IPS-20b (cell line): ENCODE measurements around the gene SUPV3L1.

ENCODE experiments used
- H3K27ac ChIP-seq: one replicate; pipeline ENCODE4 v1.5.1; 2013; ENCODE audit warnings: low read length
- H3K27me3 ChIP-seq: 2 replicates; pipeline ENCODE4 v1.6.1; 2013; ENCODE audit warnings: mild to moderate bottlenecking, low read length, inconsistent platforms; ENCODE audit not compliant: insufficient read depth
- H3K36me3 ChIP-seq: 2 replicates; pipeline ENCODE4 v1.6.1; 2013; ENCODE audit warnings: low read depth, mild to moderate bottlenecking, inconsistent platforms, low read length, moderate library complexity; ENCODE audit not compliant: insufficient read depth
- H3K4me1 ChIP-seq: 2 replicates; pipeline ENCODE4 v1.6.1; 2013; ENCODE audit warnings: mild to moderate bottlenecking, control low read depth, inconsistent platforms, low read length, moderate library complexity; ENCODE audit not compliant: insufficient read depth
- H3K4me3 ChIP-seq: 2 replicates; pipeline ENCODE4 v1.5.1; 2013; ENCODE audit warnings: mild to moderate bottlenecking, low read length, inconsistent platforms
- H3K9ac ChIP-seq: 2 replicates; pipeline ENCODE4 v1.6.1; 2013; ENCODE audit warnings: low read depth, mild to moderate bottlenecking, inconsistent platforms, low read length, moderate library complexity
- H3K9me3 ChIP-seq: 2 replicates; pipeline ENCODE4 v1.6.1; 2013; ENCODE audit warnings: mild to moderate bottlenecking, low read depth, low read length, inconsistent platforms; ENCODE audit not compliant: insufficient read depth

SUPV3L1 gene

DNA sequence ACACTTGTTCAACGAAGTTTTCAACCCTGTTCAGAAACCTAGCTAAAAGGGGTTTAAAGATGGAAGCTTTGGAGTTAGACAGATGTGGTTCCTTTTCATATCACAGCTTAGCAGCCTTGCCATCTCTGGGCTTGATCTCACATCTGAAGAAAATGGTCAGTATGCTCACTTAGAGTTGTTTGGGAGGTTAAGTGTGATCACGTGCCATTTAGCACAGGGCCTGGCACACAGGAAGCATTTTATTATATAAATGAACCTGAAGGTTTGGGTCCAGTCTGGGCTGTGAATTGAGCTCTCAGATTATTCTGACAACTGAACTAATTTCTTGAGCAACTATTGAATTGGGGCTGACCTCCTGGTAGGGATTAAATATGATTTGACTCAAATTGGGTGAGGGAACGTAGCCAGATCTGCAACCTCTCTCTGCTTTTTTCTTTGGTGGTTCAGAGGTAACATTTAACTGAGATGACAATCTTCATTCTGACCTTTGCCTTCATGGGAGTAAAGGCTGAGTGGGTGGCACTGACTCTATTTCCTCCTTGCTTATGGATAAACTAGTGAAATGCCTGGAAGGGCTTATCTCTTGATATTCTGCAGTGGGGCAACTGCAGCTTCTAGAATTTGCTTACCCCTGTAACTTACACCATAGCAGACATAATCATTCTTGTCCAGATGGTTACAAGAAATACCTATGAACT lies 29.9 kb downstream of the SUPV3L1 start:
- Histone ChIP-seq H3K4me1 (no peaks in the 10 kb centered on the region), H3K27ac (no peak overlapping the region), H3K9me3 (no peaks in the 10 kb centered on the region), H3K27me3 (no peaks in the 10 kb centered on the region), H3K9ac (no peak overlapping the region), H3K4me3 (no peak overlapping the region), H3K36me3 (peaks cover 41% of the 10 kb centered on the region)

DNA sequence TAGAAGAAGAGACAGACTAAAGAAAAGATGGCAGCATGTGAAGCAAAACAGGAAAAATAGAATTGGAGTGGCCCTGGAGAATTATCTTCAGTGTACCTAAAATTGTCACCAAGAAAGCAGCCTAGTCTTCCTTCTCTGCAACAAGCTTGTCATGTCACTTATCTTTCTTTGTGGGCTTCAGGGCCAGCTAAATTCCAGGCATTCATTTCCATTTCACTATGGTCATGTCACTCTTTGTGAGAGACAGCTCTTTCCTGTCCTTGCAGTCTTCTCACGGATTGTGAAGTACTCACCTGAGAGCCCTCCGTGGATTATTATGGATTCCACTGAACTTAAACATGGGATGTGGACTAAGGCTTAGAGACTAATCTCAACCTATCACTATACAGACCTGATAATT lies 31.1 kb downstream of the SUPV3L1 start:
- H3K4me1 ChIP-seq, result no peaks in the 10 kb centered on the region
- no peak overlapping the region for H3K9ac ChIP-seq
- H3K27me3 ChIP-seq, result no peaks in the 10 kb centered on the region
- H3K9me3 ChIP-seq, result no peaks in the 10 kb centered on the region
- H3K27ac ChIP-seq, result no peak overlapping the region
- H3K36me3 ChIP-seq, result peaks cover 32% of the 10 kb centered on the region
- no peak overlapping the region for H3K4me3 ChIP-seq

DNA sequence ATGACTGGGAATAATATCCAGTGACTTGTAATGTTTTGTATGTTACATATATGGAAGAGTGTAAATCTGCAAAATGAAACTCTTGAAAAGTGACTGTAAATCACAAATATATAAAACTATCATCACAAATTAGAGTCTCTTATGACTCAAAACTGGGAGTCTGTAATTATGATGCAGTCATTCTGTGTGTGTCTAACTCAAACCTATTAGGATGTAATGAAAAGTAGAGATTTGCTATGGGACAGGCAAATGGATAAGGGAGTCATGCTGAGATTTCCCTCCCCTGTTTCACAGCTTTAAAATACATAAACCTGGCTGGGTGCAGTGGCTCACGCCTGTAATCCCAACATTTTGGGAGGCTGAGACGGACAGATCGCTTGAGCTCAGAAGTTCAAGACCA lies 31.5 kb downstream of the SUPV3L1 start:
- H3K9ac ChIP-seq, result no peak overlapping the region
- no peaks in the 10 kb centered on the region for H3K4me1 ChIP-seq
- peaks cover 28% of the 10 kb centered on the region for H3K36me3 ChIP-seq
- no peak overlapping the region for H3K27ac ChIP-seq
- H3K27me3 ChIP-seq, result no peaks in the 10 kb centered on the region
- H3K4me3 ChIP-seq, result no peak overlapping the region
- no peaks in the 10 kb centered on the region for H3K9me3 ChIP-seq

DNA sequence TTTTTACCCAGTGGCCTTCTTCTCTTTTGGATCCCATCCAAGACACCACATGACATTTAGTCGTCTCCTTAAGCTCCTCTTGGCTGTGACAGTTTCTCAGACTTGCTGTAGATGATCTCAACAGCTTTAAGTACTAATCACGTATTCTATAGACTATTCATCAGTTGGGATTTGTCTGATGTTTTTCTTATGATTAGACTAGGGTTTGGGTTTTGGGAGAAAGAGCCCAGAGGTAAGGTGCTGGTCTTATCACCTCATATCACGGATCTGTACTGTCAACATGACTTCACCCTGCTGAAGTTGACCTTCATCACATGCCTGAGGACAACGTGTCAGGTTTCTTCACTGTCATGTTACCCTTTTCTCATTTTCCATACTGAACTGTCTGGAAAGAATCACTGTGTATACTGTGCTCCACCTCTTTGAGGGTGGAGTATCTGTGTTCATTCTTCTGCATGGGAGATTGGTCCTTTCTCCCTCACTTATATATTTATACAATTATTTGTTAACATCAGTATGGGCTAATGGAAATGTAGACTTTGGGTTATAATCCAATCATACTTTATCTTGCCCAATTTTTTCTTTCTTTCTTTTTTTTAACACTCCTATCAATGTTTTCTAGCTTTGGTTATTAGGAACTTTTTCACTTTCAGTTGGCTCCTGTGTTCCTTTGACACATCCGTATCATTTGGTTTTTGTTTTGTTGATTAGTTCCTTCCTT lies 33.7 kb downstream of the SUPV3L1 start:
- no peak overlapping the region for H3K27ac ChIP-seq
- no peaks in the 10 kb centered on the region for H3K9me3 ChIP-seq
- H3K36me3 ChIP-seq, result peaks cover 7% of the 10 kb centered on the region
- no peak overlapping the region for H3K9ac ChIP-seq
- no peaks in the 10 kb centered on the region for H3K4me1 ChIP-seq
- no peaks in the 10 kb centered on the region for H3K27me3 ChIP-seq
- no peak overlapping the region for H3K4me3 ChIP-seq

DNA sequence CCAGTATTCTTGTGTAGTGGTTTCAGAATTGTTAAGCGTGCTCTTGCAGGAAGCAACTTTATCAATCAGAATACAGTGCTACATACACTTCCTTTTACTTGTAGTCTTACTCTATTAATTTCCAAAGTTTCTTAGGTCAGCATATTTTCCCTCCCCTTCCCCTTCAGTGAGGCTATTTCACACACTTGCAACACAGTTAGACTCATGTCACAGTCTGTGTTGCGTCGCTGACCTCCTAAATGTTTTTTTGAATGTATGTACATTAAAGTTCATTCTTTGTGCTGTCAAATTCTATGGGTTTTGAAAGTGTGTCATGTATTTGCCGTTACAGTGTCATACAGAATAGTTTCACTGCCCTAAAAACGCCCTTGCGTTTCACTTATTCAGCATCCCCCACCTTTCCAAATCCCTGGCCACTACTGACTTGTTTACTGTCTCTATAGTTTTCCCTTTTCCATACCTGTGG lies 34.7 kb downstream of the SUPV3L1 start:
- no peak overlapping the region for H3K4me3 ChIP-seq
- H3K9me3 ChIP-seq, result no peaks in the 10 kb centered on the region
- H3K36me3 ChIP-seq, result no peaks in the 10 kb centered on the region
- no peak overlapping the region for H3K9ac ChIP-seq
- H3K27me3 ChIP-seq, result no peaks in the 10 kb centered on the region
- H3K27ac ChIP-seq, result no peak overlapping the region
- no peaks in the 10 kb centered on the region for H3K4me1 ChIP-seq

DNA sequence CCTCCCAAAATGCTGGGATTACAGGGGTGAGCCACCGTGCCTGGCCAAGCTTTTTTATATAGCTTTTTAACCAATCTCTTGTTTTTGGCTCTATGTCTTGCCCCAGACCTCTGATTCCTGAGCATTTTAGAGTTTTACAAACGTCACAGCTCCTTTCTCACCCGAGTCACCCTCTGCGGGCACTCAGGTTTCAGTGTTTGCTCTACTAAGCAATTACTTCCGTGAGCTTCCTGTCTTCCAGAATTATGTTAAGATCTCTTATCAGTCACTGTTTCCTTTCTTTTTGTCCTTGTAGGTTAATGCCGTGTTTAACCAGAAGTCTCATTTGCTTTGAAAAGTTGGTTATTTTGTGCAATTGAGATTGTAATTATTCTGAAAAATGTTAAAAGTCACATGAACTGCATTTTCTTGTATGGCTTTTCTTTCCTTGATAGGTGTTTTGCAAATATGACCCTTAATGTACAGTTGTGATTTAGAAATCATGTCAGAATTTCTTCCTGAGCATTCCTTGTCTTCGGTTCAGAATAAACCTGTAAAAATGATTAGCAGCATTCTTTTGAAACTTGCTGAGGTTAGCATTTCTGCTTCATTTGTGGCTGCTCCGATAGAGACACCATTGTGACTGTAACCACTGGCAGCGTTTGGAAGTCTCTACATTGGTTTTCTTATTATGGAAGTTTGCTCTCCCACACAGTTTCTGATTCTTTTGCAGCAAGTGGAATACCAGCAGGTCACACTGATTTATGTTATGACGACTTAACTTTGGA lies 35.6 kb downstream of the SUPV3L1 start:
- Histone ChIP-seq H3K36me3 (no peaks in the 10 kb centered on the region), H3K27ac (no peak overlapping the region), H3K27me3 (no peaks in the 10 kb centered on the region), H3K9me3 (no peaks in the 10 kb centered on the region), H3K9ac (no peak overlapping the region), H3K4me3 (no peak overlapping the region), H3K4me1 (no peaks in the 10 kb centered on the region)

DNA sequence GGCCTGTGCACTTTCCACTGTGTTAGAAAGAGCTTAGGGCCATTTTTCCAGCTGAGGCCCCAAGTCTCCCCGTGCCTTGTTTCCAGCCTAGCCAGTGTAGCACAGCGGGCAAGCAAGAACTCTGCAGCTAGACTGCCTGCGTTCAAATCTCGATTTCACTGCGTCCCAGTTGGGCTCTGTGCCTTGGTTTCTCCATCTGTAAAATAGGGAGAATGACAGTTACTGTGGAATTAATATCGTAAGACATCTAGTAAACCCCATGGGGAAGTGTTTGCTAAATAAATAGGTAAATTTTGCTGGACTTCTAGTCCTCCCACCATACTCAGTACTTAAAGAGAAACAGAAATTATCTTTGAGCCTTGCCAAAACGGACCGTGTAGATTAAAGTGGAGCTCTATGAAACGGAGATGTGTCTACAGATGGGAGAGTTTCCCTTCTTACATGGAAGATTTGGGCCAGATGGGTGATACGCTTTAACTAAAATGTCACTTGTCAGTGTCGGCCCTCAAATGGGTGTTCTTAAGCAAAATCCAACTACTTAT lies 36.6 kb downstream of the SUPV3L1 start:
- Histone ChIP-seq H3K36me3 (no peaks in the 10 kb centered on the region), H3K27me3 (no peaks in the 10 kb centered on the region), H3K4me1 (no peaks in the 10 kb centered on the region), H3K9ac (no peak overlapping the region), H3K27ac (no peak overlapping the region), H3K9me3 (no peaks in the 10 kb centered on the region), H3K4me3 (no peak overlapping the region)

DNA sequence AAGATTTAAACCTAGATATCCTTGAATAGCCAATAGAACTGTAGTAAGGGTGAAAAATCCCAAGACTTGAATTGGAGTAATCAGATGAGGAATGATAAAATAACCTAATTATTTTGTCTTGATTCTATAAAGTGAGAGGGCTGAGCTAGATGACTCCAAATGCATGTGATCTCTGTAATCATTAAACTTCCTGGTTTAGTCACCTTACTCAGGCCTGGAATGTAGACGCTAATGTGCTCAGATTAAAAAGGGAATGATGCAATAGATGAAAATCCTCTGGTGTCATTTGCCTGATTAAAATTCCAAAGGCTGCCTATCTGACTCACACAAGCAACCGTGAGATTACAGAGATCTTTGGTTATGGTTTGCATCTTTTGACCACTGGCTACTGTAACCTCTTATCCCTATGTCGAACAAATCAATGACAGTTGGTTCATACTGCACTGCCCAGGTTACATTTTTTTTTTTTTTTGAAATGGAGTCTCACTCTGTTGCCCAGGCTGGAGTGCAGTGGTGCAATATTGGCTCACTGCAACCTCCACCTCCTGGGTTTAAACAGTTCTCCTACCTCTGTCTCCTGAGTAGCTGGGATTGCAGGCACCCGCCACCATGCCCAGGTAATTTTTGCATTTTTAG lies 37.2 kb downstream of the SUPV3L1 start:
- Histone ChIP-seq H3K9me3 (no peaks in the 10 kb centered on the region), H3K27me3 (no peaks in the 10 kb centered on the region), H3K4me1 (no peaks in the 10 kb centered on the region; the same call in 1 of the 2 replicates), H3K4me3 (no peak overlapping the region), H3K36me3 (no peaks in the 10 kb centered on the region), H3K9ac (no peak overlapping the region), H3K27ac (no peak overlapping the region)

DNA sequence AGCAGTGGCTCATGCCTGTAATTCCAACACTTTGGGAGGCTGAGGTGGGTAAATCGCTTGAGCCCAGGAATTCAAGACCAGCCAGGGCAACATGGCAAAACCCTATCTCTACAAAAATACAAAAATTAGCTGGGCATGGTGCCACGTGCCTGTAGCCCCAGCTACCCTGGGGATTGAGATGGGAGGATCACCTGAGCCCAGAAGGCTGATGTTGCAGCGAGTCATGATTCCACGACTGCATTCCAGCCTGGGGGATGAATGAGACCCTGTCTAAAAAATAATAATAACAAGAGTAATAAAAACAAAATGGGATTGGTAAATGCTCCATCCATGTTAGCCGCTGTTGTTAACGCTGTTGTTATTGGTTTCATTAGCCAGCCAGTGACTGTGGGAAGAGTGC lies 38.8 kb downstream of the SUPV3L1 start:
- Histone ChIP-seq H3K27me3 (no peaks in the 10 kb centered on the region), H3K27ac (no peak overlapping the region), H3K4me3 (no peak overlapping the region), H3K9me3 (no peaks in the 10 kb centered on the region), H3K4me1 (peaks cover 4% of the 10 kb centered on the region; the same call in 1 of the 2 replicates), H3K36me3 (no peaks in the 10 kb centered on the region), H3K9ac (no peak overlapping the region)

DNA sequence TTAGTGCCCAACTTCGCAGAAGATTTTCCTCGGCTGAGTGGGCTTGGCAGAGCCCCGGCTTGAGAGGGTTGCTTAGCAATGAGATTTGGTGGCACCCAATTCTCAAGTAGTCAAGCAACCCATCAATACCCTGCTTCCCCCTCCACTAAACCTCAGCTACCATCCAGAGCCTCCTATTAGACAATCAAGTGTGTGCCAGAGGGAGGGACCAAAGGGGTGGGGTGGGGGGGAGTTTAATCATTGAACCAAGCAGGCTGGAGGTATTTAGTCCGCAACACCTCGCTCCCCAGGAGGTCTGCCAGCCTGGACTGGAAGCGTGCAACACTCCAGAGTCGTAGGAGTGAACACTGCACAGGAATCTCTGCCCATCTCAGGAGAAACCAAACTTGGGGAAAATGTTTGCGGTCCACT lies 40.0 kb downstream of the SUPV3L1 start, which contains the start of gene HKDC1:
Gene HKDC1, plus strand, starts transcription at position 292 of the 411 bp plus-strand sequence. Its CDS starts 104 bp downstream, at position 396.
- peaks cover 4% of the 10 kb centered on the region; the same call in 1 of the 2 replicates for H3K4me1 ChIP-seq
- H3K36me3 ChIP-seq, result no peaks in the 10 kb centered on the region
- no peaks in the 10 kb centered on the region for H3K27me3 ChIP-seq
- no peak within 1 kb of the TSS for H3K9ac ChIP-seq
- no peaks in the 10 kb centered on the region for H3K9me3 ChIP-seq
- no peak within 1 kb of the TSS for H3K4me3 ChIP-seq
- no peak within 1 kb of the TSS for H3K27ac ChIP-seq

DNA sequence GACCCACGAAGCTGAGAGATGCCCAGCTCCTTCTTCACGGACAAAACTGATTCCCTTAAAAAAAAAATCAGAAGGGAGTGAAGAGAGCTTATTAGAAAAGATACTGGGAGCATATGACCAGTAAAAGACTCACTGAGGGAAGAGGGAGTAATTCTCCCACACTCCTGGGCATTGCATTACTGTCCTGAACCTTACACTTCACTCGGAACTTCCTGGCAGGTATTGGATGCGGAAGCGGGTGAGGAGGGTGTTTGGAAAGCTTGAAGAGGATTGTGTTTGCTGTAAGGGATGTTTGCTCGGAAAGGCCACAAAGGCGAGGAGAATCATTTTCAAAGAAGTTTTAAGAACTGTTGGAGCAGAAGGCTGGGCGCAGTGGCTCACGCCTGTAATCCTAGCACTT lies 40.5 kb downstream of the SUPV3L1 start:
- H3K9me3 ChIP-seq, result no peaks in the 10 kb centered on the region
- H3K4me1 ChIP-seq, result peaks cover 4% of the 10 kb centered on the region; the same call in 1 of the 2 replicates
- no peak overlapping the region for H3K4me3 ChIP-seq
- no peak overlapping the region for H3K27ac ChIP-seq
- no peaks in the 10 kb centered on the region for H3K27me3 ChIP-seq
- no peaks in the 10 kb centered on the region for H3K36me3 ChIP-seq
- H3K9ac ChIP-seq, result no peak overlapping the region
